Ammon's horn (tissue), 1 donor: ENCODE results near the gene SUPT3H.
"Not testable (repeated sequence)": the region's sequence is repeated elsewhere in the genome, so short reads cannot be mapped to it uniquely, and the experiment has no call there.

Experiments used
- DNase-seq: peaks from one replicate; pipeline ENCODE4 v3.0.0-alpha.2; 2016; ENCODE audit warnings: low spot score

SUPT3H gene

GRCh38 chr6:45174045-45174444 is 203.7 kb downstream of the SUPT3H start:
- no peak for DNase-seq

DNA sequence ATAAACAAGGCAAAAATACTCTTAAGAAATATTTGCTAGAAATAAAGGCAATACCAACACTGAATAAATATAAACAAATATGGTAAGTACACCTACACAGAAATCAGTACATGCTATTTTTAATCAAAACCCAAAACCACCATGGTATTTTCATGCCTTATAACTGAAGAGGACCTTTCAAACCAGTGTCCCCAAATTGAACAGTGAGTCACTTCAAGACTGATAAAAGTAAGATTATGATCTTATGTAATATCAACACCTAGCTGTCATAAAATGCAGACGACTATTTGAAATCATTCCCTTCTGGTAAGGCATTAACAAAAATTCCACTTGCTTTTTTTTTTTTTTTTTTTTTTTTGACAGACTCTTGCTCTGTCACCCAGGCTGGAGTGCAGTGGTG is 206.4 kb downstream of the SUPT3H start:
- no peak for DNase-seq

DNA sequence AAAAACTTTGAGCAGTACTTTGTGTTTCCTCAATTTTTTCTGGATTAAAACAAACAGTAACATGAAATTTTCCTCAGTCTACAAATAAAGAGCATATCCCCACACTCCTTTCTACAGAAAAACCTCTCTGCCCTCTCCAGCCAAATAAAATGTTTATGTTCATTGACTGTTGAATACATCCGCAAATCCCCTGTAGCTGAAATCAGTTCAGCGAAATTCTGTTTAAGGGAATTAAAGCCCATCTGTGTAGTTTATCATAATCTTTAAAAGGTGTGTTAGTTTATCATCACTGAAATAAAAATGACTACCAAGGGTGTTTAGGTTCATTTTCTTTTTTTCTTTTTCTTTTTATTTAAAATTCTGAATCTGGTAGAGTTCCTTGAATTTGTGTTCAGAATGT is 207.4 kb downstream of the SUPT3H start:
- DNase-seq, result no peak

DNA sequence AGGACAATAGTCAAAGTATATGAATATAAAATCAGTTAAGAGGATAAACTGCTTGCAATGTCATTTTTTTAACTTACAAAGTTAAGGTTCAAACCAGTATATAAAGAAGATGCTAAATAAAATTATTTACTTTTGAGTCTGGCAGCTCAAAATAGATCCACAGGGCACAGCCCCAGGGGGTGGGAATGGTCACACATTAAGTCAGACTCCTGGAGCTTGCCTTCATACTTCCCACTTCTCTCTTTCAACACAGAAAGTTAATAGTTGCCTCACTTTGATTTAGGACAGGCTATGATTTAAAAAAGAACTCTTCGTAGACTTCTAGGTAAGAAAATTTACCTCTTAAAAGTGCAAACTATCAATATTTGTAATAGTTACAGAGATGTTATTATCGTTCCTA is 207.9 kb downstream of the SUPT3H start:
- DNase-seq, result no peak

GRCh38 chr6:45163952-45164766 is 213.6 kb downstream of the SUPT3H start:
- no peak for DNase-seq

GRCh38 chr6:45160305-45160704 is 217.4 kb downstream of the SUPT3H start:
- no peak for DNase-seq

GRCh38 chr6:45156075-45156474 is 221.7 kb downstream of the SUPT3H start:
- no peak for DNase-seq

GRCh38 chr6:45155341-45155894 is 222.3 kb downstream of the SUPT3H start:
- no peak for DNase-seq

GRCh38 chr6:45154679-45155078 is 223.1 kb downstream of the SUPT3H start:
- DNase-seq, result no peak

- no peak for DNase-seq
Observed at GRCh38 chr6:45148711-45149341, 228.9 kb downstream of the SUPT3H start.

DNA sequence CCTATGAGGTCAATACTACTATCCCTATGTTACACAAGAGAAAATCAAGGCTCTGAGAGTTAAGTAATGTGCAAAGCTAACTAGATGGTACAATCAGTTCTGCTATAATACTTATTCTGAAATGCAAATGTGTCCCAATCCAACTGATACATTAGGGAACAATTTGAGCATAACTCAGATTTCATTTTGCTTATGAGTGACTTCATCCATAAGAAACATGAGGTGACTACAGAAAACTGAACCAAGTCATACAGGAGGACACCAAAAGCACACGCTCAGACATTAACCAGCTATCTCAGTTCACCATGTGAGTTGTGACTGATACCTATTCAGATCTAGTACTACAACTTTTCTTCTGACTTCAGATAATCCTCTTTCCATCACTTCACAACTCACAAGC is 229.5 kb downstream of the SUPT3H start:
- DNase-seq, result no peak

GRCh38 chr6:45145658-45146057 is 232.1 kb downstream of the SUPT3H start:
- DNase-seq, result not testable (repeated sequence)

DNA sequence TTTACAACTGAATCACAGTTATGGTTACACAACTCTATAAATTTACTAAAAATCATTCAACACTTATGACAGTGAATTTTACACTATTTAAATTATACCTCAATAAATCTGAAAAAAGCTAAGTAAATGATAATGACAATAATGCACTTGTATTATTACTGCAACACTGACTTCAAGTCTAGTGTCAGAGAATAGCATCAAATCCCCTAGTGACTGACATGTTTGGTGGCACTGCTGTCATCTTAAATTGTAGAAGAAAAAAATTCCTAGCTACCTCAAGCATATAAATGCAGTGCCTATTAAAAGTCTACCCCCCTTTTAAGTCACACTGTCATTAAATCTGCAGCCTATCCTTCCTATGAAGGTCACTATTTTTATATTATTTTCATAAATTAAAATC is 239.0 kb downstream of the SUPT3H start:
- no peak for DNase-seq

DNA sequence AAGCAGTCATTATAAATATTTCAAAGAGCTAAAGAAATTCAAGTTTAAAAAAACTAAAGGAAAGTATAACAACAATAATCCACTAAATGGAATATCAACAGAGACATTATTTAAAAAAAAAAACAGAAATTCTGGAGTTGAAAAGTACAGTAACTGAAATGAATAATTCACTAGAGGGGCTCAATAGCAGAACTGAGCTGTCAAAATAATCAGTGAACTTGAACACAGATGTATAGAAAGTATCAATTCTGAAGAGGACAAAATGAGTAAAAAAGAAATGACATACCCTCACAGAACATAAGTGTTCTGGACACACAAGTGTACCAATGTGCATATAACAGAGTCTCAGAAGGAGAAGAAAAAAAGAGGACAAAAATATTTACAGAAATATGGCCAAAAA is 241.2 kb downstream of the SUPT3H start:
- DNase-seq, result no peak

- DNase-seq, result no peak
Observed at GRCh38 chr6:45132658-45133294, 245.0 kb downstream of the SUPT3H start.

GRCh38 chr6:45132059-45132458 is 245.7 kb downstream of the SUPT3H start:
- DNase-seq, result no peak

DNA sequence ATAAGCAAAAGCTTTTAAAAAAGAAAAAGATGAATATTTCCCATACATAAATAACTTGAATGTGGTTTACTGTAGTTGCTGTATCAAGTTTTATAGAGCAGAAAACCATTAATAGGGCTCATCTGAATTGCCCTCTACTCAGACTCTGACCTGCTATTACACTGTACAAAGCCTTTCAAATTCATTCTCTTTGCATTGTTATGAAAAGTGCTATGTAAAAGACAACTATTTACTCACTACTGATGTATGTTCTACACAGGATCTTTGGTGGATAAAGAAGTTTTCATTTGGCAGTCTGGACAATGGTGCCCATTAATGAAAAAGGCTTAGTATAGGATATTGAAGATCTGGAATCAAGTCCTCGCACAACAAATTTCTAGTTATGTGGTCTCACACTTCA is 248.7 kb downstream of the SUPT3H start:
- no peak for DNase-seq

DNA sequence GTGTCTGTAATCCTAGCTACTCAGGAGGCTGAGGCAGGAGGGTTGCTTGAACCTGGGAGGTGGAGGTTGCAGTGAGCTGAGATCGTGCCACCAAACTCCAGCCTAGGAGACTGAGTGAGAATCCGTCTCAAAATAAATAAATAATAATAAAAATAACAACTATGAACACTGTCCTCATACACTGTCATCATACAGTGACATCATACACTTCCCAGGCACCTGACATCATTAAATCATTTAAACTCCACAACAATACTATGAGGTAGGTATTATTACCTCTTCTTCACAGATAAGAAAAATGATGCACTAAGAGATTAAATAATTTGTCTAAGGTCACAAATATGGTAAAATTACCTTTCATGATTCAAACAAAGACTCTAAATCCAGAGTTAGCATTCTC is 250.5 kb downstream of the SUPT3H start:
- no peak for DNase-seq

DNA sequence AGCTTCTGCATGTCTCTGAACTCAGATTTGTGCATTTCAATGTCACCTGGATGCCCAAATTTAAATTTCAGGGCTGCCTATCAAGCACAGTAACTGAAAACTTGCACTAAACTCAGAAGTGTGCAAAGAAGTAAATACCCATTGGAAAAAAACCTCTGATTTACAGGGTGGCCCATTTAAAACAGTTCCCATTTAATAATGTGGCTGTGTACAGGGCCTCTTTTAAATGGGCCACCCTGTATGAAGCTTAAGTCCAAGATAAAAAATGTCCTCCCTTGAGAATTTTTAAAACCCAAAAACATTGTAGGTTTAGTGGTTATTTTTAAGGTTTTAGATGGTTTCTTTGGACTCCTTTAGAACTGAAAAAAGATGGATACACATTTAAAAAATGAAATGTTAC is 251.7 kb downstream of the SUPT3H start:
- DNase-seq, result no peak

GRCh38 chr6:45123023-45123422 is 254.7 kb downstream of the SUPT3H start:
- DNase-seq, result no peak

GRCh38 chr6:45118754-45119153 is 259.0 kb downstream of the SUPT3H start:
- DNase-seq, result no peak

- DNase-seq, result no peak
Observed at GRCh38 chr6:45116714-45117410, 260.9 kb downstream of the SUPT3H start.
